HL-60 (cell line): ENCODE data around the gene NDEL1.

Source experiments
- DNase-seq, 2 experiments: peaks; one replicate each; pipeline ENCODE4 v3.0.0-alpha.2; 2010 to 2020; ENCODE audit warnings: low read depth in 1 of 2, low spot score in 1 of 2
- H3K27ac ChIP-seq: fragments of 250-450 bp; sonication (Bioruptor Pico); replicated peaks from 2 replicates; pipeline ENCODE4 v1.5.1; 2020; ENCODE audit warnings: mild to moderate bottlenecking, moderate library complexity
- H3K27me3 ChIP-seq: fragments of 250-450 bp; sonication (Bioruptor Pico); 2 replicates; pipeline ENCODE4 v1.5.1; 2021; ENCODE audit warnings: mild to moderate bottlenecking, moderate library complexity; ENCODE audit not compliant: insufficient read depth, poor library complexity, severe bottlenecking
- H3K4me3 ChIP-seq: replicated peaks from 2 replicates; pipeline ENCODE4 v1.5.1; 2011; ENCODE audit warnings: mild to moderate bottlenecking, control low read depth, low read length; ENCODE audit not compliant: insufficient read depth
- CTCF ChIP-seq: IDR thresholded peaks from one replicate; pipeline ENCODE4 v1.5.1; 2011; ENCODE audit warnings: low read length, control low read depth, inconsistent platforms; ENCODE audit not compliant: insufficient read depth
- GABPA ChIP-seq: IDR thresholded peaks from 2 replicates; pipeline ENCODE4 v1.6.1; 2012; ENCODE audit warnings: low read depth
- POLR2AphosphoS5 ChIP-seq: IDR thresholded peaks from 2 replicates; pipeline ENCODE4 v1.6.1; 2012; ENCODE audit warnings: low read depth
- REST ChIP-seq: IDR thresholded peaks from 2 replicates; pipeline ENCODE4 v1.6.1; 2012; ENCODE audit warnings: low read depth; ENCODE audit not compliant: insufficient replicate concordance
- SPI1 ChIP-seq: IDR thresholded peaks from 2 replicates; pipeline ENCODE4 v1.6.1; 2012; ENCODE audit warnings: low read depth, mild to moderate bottlenecking, borderline replicate concordance

NDEL1 gene

GRCh38 chr17:8494506-8495111 is 58.9 kb downstream of the NDEL1 start:
- TF ChIP-seq POLR2AphosphoS5 (no peak), CTCF (no peak), SPI1 (no peak)
- Histone ChIP-seq H3K27ac (no peak overlapping the region), H3K4me3 (no peak overlapping the region), H3K27me3 (no peaks in the 10 kb centered on the region)
- no peak for DNase-seq

GRCh38 chr17:8496081-8496480 is 60.4 kb downstream of the NDEL1 start:
- no peak overlapping the region for H3K4me3 ChIP-seq
- TF ChIP-seq POLR2AphosphoS5 = no peak
- no peak for TF ChIP-seq GABPA
- no peak for TF ChIP-seq SPI1
- no peak for TF ChIP-seq REST
- TF ChIP-seq CTCF = no peak
- no peak for DNase-seq
- no peak overlapping the region for H3K27ac ChIP-seq
- no peaks in the 10 kb centered on the region for H3K27me3 ChIP-seq

GRCh38 chr17:8499171-8499570 is 63.5 kb downstream of the NDEL1 start:
- Histone ChIP-seq H3K27me3 (no peaks in the 10 kb centered on the region), H3K27ac (no peak overlapping the region), H3K4me3 (no peak overlapping the region)
- DNase-seq = no peak
- TF ChIP-seq GABPA (no peak), CTCF (no peak), SPI1 (no peak), REST (no peak), POLR2AphosphoS5 (no peak)

GRCh38 chr17:8499614-8500013 is 63.9 kb downstream of the NDEL1 start:
- H3K27ac ChIP-seq = no peak overlapping the region
- DNase-seq = no peak
- TF ChIP-seq POLR2AphosphoS5 (no peak), GABPA (no peak), REST (no peak), CTCF (no peak), SPI1 (no peak)
- no peaks in the 10 kb centered on the region for H3K27me3 ChIP-seq
- H3K4me3 ChIP-seq = no peak overlapping the region
